ENCODE measurements around the gene ATPAF1. TPM values are rescaled to one million over a fixed set of nuclear protein-coding genes. Genes with fewer than 3 reads are reported as not detected.
"Not testable (repeated sequence)": the region's sequence is repeated elsewhere in the genome, so short reads cannot be mapped to it uniquely, and the experiment has no call there.

The ATPAF1 gene
- total and polyA plus RNA-seq, 8 donors: 32.6 to 88.8 (median 39.3) TPM

DNA sequence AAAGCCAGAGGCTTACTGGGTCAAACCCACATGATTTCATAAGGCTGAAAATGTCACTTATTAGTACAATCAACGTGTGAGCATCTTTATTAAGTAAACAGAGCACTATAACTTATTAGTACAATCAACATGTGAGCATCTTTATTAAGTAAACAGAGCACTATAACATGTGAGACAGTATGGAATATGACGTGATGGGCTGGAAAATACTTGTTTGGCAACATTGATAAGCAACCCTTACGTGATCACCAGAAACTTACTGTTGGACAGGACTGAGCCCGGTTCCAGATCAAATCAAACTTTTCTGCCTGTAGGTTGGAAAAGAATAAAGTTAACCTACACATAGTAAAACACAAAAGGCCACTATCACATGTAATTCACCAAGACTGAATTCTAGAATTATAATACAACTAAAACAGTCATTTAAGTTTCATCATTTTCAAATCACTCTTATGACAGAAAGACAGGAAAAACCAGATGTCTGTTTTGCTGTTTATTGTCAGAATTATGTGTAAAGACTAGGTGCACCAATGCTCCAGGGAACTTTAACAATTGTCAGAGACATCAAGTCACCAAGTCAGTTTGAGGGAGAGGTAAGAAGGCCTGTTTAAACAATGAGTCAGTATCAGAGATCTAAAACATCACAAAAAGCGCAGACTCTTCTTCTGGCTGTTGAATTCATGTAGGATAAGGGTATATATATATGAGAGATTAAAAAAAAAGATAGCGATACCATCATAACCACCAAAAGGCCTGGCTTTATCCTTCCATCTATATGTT is 15.7 kb downstream of the ATPAF1 start:
- Histone ChIP-seq H3K27ac (peak overlapping the region in 1 of 5 donors; percentile 46), H3K36me3 (peaks cover 23 to 93% (median 86%) of the 10 kb centered on the region in 4 donors), H3K4me3 (no peak overlapping the region), H3K27me3 (no peaks in the 10 kb centered on the region), H3K9me3 (peaks cover 0 to 9% (median 2%) of the 10 kb centered on the region in 4 donors), H3K4me1 (peaks cover 0 to 6% (median 0%) of the 10 kb centered on the region in 4 donors)
- intact Hi-C loops (cut with DNase I; ENCODE audit: low total_unique reads): no loop called here
- 53 to 72% (median 66%) methylated on average over 6 of the region's 6 CpGs for WGBS, 5 donors
- TF ChIP-seq, protein P1, sequence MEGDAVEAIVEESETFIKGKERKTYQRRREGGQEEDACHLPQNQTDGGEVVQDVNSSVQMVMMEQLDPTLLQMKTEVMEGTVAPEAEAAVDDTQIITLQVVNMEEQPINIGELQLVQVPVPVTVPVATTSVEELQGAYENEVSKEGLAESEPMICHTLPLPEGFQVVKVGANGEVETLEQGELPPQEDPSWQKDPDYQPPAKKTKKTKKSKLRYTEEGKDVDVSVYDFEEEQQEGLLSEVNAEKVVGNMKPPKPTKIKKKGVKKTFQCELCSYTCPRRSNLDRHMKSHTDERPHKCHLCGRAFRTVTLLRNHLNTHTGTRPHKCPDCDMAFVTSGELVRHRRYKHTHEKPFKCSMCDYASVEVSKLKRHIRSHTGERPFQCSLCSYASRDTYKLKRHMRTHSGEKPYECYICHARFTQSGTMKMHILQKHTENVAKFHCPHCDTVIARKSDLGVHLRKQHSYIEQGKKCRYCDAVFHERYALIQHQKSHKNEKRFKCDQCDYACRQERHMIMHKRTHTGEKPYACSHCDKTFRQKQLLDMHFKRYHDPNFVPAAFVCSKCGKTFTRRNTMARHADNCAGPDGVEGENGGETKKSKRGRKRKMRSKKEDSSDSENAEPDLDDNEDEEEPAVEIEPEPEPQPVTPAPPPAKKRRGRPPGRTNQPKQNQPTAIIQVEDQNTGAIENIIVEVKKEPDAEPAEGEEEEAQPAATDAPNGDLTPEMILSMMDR (IDR thresholded peaks at IDR 0.05): no peak
- TF ChIP-seq POLR2A (IDR thresholded peaks at IDR 0.05) (no peak), EP300 (IDR thresholded peaks at IDR 0.05) (no peak), POLR2AphosphoS5 (IDR thresholded peaks at IDR 0.05) (no peak)
- no peak for DNase-seq

DNA sequence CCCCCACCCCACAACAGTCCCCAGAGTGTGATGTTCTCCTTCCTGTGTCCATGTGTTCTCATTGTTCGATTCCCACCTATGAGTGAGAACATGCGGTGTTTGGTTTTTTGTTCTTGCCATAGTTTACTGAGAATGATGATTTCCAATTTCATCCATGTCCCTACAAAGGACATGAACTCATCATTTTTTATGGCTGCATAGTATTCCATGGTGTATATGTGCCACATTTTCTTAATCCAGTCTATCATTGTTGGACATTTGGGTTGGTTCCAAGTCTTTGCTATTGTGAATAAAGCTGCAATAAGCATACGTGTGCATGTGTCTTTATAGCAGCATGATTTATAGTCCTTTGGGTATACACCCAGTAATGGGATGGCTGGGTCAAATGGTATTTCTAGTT is 17.0 kb downstream of the ATPAF1 start:
- H3K4me3 ChIP-seq; DNase-seq; H3K27me3 ChIP-seq; H3K9me3 ChIP-seq; H3K27ac ChIP-seq; H3K4me1 ChIP-seq; intact Hi-C loops (cut with DNase I; ENCODE audit: low total_unique reads): not testable (repeated sequence)
- H3K36me3 ChIP-seq: peaks cover 20 to 92% (median 81%) of the 10 kb centered on the region in 4 donors
- WGBS, 5 donors: 92 to 100% (median 94%) methylated on average over 3 of the region's 3 CpGs

DNA sequence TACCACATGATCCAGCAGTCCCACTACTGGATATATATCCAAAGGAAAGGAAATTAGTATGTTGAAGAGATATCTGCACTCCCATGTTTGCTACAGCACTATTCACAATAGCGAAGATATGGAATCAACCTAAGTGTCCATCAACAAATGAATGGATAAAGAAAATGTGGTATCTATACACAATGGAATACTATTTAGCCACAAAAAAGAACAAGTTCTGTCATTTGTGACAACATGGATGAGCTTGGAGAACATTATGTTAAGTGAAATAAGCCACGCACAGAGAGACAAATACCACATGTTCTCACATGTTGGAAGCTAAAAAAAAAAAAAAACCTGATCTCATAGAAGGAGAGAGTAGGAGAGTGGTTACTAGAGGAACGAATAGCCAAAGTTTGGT is 17.7 kb downstream of the ATPAF1 start:
- intact Hi-C loops (cut with DNase I; ENCODE audit: low total_unique reads): no loop called here
- TF ChIP-seq EP300 (IDR thresholded peaks at IDR 0.05) (no peak), POLR2AphosphoS5 (IDR thresholded peaks at IDR 0.05) (no peak), POLR2A (IDR thresholded peaks at IDR 0.05) (no peak)
- TF ChIP-seq, protein P1 (IDR thresholded peaks at IDR 0.05): no peak
- Histone ChIP-seq H3K9me3 (peaks cover 0 to 9% (median 2%) of the 10 kb centered on the region in 4 donors), H3K4me1 (peaks cover 0 to 6% (median 0%) of the 10 kb centered on the region in 4 donors), H3K4me3 (no peak overlapping the region), H3K27me3 (no peaks in the 10 kb centered on the region), H3K36me3 (peaks cover 14 to 85% (median 75%) of the 10 kb centered on the region in 4 donors), H3K27ac (no peak overlapping the region)
- 72 to 98% (median 95%) methylated on average over 3 of the region's 3 CpGs for WGBS, 5 donors
- no peak for DNase-seq

DNA sequence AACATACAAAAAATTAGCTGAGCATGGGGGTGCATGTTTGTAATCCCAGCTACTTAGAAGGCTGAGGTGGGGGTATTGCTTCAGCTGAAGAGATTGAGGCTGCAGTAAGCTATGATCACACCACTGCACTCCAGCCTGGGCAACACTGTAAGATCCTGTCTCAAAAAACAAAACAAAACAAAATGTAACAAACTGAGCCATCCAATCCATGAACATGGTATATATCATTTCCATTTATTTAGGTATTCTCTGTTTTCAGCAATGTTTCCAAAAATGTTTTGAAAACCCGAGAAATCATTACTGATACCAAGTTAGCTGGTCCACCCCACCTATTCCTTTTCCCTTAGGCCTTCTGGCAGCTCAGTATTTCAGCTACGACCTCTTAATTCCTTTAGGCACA is 18.4 kb downstream of the ATPAF1 start:
- H3K4me3 ChIP-seq: no peak overlapping the region
- WGBS, 5 donors: 97 to 100% (median 100%) methylated on average over 2 of the region's 2 CpGs
- intact Hi-C loops (cut with DNase I; ENCODE audit: low total_unique reads): no loop called here

More for the DNA sequence above, 18.4 kb downstream of the ATPAF1 start:
- Histone ChIP-seq H3K4me1 (peaks cover 0 to 6% (median 0%) of the 10 kb centered on the region in 4 donors), H3K27ac (no peak overlapping the region), H3K27me3 (no peaks in the 10 kb centered on the region), H3K36me3 (peaks cover 10 to 82% (median 70%) of the 10 kb centered on the region in 4 donors), H3K9me3 (peaks cover 0 to 9% (median 2%) of the 10 kb centered on the region in 4 donors)
- no peak for DNase-seq
- no peak for TF ChIP-seq POLR2AphosphoS5 (IDR thresholded peaks at IDR 0.05)
- TF ChIP-seq, protein P1 (IDR thresholded peaks at IDR 0.05): no peak
- TF ChIP-seq EP300 (IDR thresholded peaks at IDR 0.05): no peak
- no peak for TF ChIP-seq POLR2A (IDR thresholded peaks at IDR 0.05)

All from stomach (tissue), 9 donors.